ENCODE results near the gene ZNF677.
"Not testable (repeated sequence)": the region's sequence is repeated elsewhere in the genome, so short reads cannot be mapped to it uniquely, and the experiment has no call there.

Gene ZNF677

DNA sequence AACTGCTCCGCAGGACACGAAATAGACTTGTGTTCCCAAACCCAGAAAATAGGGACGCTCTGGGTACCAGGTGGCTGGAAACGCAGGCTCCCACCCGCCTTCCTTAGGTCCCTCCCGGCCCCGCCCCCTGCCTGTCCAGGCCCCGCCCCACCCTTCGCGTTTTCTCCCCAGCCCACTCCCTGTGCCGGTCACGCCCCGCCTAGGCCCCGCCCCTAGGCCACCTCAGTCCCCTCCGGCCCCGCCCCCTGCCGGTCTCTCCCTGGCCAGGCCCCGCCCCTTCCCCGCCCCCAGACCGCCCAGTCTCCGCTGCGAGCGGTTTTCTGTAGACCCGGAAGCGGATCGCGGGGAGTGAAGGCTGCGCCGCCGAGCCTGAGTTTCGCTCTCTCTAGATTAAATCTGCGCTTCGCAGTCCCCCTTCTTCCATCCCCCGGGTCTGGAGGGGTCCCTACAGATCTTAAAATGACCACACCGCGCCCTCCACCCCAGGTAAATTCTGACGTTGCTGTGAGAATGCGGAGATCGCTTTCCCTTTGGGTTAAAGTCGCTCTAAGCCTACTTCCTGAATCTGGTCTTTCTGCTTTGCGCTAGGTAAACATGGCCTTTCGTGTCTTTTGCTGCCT is 57.8 kb downstream of the ZNF677 start:
- FAIRE-seq (no peak), DNase-seq (ENCODE audit: insufficient read length, low spot score) (peak; percentile 91)
- TF ChIP-seq, protein P1, sequence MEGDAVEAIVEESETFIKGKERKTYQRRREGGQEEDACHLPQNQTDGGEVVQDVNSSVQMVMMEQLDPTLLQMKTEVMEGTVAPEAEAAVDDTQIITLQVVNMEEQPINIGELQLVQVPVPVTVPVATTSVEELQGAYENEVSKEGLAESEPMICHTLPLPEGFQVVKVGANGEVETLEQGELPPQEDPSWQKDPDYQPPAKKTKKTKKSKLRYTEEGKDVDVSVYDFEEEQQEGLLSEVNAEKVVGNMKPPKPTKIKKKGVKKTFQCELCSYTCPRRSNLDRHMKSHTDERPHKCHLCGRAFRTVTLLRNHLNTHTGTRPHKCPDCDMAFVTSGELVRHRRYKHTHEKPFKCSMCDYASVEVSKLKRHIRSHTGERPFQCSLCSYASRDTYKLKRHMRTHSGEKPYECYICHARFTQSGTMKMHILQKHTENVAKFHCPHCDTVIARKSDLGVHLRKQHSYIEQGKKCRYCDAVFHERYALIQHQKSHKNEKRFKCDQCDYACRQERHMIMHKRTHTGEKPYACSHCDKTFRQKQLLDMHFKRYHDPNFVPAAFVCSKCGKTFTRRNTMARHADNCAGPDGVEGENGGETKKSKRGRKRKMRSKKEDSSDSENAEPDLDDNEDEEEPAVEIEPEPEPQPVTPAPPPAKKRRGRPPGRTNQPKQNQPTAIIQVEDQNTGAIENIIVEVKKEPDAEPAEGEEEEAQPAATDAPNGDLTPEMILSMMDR (IDR thresholded peaks at IDR 0.05; ENCODE audit: insufficient read depth, missing control alignments), result no peak

GRCh38 chr19:53195265-53195903 is 59.3 kb downstream of the ZNF677 start:
- no peak for DNase-seq (ENCODE audit: insufficient read length, low spot score)
- FAIRE-seq, result peak; percentile 92
- TF ChIP-seq, protein P1 (IDR thresholded peaks at IDR 0.05; ENCODE audit: insufficient read depth, missing control alignments), result peak; percentile 99

GRCh38 chr19:53193535-53194222 is 61.0 kb downstream of the ZNF677 start:
- FAIRE-seq (no peak), DNase-seq (ENCODE audit: insufficient read length, low spot score) (no peak)
- TF ChIP-seq, protein P1 (IDR thresholded peaks at IDR 0.05; ENCODE audit: insufficient read depth, missing control alignments), result no peak

- peak; percentile 43 for DNase-seq (ENCODE audit: insufficient read length, low spot score)
- no peak for FAIRE-seq
- TF ChIP-seq, protein P1 (IDR thresholded peaks at IDR 0.05; ENCODE audit: insufficient read depth, missing control alignments), result no peak
These were observed 61.7 kb downstream of the ZNF677 start, which contains the start of gene ZNF665 for GRCh38 chr19:53192771-53193534. TSS of gene ZNF665 (minus strand) at chr19:53193358. CDS start at chr19:53182898, 10,460 bp downstream.

DNA sequence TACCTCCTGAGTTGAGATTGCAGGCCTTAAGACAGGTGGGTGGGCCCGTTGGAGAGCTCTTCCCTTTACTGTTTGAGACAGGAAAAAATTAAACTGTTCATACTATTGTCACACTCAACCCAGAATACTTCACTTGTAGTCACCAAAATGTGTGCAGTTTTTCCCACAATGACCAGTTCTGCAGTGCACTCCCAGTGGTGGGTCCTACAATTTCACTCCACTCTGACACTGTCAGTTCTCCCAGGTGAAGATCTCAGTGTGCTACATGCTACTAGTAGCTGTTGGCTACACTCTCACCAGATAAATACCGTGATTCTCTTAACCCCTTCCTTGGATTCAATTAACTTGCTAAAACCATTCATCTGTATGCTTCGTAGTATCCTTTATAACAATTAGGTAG is 64.4 kb downstream of the ZNF677 start:
- no peak for FAIRE-seq
- TF ChIP-seq, protein P1 (IDR thresholded peaks at IDR 0.05; ENCODE audit: insufficient read depth, missing control alignments), result no peak
- DNase-seq (ENCODE audit: insufficient read length, low spot score), result no peak

DNA sequence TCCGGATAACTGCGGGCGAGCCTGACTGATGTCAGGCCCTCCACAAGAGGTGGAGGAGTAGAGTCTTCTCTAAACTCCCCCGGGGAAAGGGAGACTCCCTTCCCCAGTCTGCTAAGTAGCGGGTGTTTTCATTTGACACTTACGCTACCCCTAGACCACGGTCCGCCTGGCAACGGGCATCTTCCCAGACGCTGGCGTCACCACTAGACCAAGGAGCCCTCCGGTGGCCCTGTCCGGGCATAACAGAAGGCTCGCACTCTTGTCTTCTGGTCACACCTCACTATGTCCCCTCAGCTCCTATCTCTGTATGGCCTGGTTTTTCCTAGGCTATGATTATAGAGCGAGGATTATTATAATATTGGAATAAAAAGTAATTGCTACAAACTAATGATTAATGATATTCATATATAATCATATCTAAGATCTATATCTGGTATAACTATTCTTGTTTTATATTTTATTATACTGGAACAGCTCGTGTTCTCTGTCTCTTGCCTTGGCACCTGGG is 64.9 kb downstream of the ZNF677 start:
- FAIRE-seq, result not testable (repeated sequence)

More for the DNA sequence above, 64.9 kb downstream of the ZNF677 start:
- DNase-seq (ENCODE audit: insufficient read length, low spot score), result not testable (repeated sequence)

Data from D721Med (cell line).